ENCODE data around the gene TCTN1. TPM values are rescaled to one million over a fixed set of nuclear protein-coding genes. Genes with fewer than 3 reads are reported as not detected.

Gene TCTN1
- total and polyA plus RNA-seq, 2 of the 8 experiments (the other 6 are each of a cell fraction or from before 2014, with no cell fraction given) = 14.7 to 16.4 TPM

- no peak for TF ChIP-seq HDAC2 (IDR thresholded peaks at IDR 0.05; ENCODE audit: borderline replicate concordance in 1 of 2, low read depth in 2 of 2, low read length in 2 of 2)
- POLR2A ChIA-PET (ENCODE audit: partially characterized antibody) = interaction anchor here (0.6 to 0.8 kb wide), 2 partner anchors 9 to 1119 kb away, joined by 3 to 4 read pairs; no protein-coding TSS in a partner anchor
These were observed 79.8 kb downstream of the TCTN1 start for GRCh38 chr12:110693731-110694130.

More at GRCh38 chr12:110693731-110694130, 79.8 kb downstream of the TCTN1 start:
- no peak overlapping the region for H3K4me2 ChIP-seq (ENCODE audit: insufficient read depth in 1 of 2, low read depth in 2 of 2, low read length in 2 of 2)
- no peak overlapping the region for H3K14ac ChIP-seq (ENCODE audit: insufficient read length)
- no peak overlapping the region for H3K56ac ChIP-seq (replicated peaks; ENCODE audit: insufficient read length, low read depth, low read length)
- no peak overlapping the region for H4K91ac ChIP-seq (replicated peaks; ENCODE audit: insufficient read length, low read length)
- no peaks in the 10 kb centered on the region for H4K20me1 ChIP-seq (replicated peaks in 1 of 2; ENCODE audit: control insufficient read depth in 1 of 2, insufficient read depth in 2 of 2, low read length in 2 of 2)
- H3K36me3 ChIP-seq (ENCODE audit: control insufficient read depth in 2 of 4, insufficient read depth in 4 of 4, low read length in 3 of 4) = no peaks in the 10 kb centered on the region
- no peak overlapping the region for H2BK5ac ChIP-seq (ENCODE audit: low read depth, low read length)
- no peak overlapping the region for H3K27ac ChIP-seq (ENCODE audit: low read depth, low read length)
- CTCF ChIA-PET (ENCODE audit: partially characterized antibody) = interaction anchor here (0.6 to 1.3 kb wide), 2 partner anchors 37 to 142 kb away, joined by 4 read pairs; no protein-coding TSS in a partner anchor
- no peak for DNase-seq (ENCODE audit: low read depth in 1 of 2, low spot score in 2 of 2)
- H2AK5ac ChIP-seq (ENCODE audit: low read depth, low read length) = no peak overlapping the region
- 91% methylated on average over 7 of the region's 7 CpGs; no CpG with 5 or more reads in 1 of the 2 experiments for WGBS, 2 experiments (ENCODE audit: extremely low coverage in 1 of 2, insufficient coverage in 1 of 2, insufficient read length in 1 of 2, insufficient replicate concordance in 2 of 2, low coverage in 1 of 2, low lambda C conversion rate in 2 of 2, missing lambda C conversion rate in 1 of 2)
- no peaks in the 10 kb centered on the region for H3K9me3 ChIP-seq (ENCODE audit: insufficient read depth in 2 of 2, low read depth in 1 of 2, low read length in 1 of 2)
- H3K4me1 ChIP-seq (replicated peaks in 1 of 4; ENCODE audit: control insufficient read depth in 3 of 4, insufficient read depth in 4 of 4, low read length in 3 of 4) = peaks cover 4 to 13% (median 7%) of the 10 kb centered on the region in 4 experiments
- no peaks in the 10 kb centered on the region for H3K79me1 ChIP-seq (ENCODE audit: low read depth, low read length)
- H4K8ac ChIP-seq (ENCODE audit: extremely low read depth, insufficient read depth, low read length) = no peak overlapping the region
- FAIRE-seq = no peak
- H4K5ac ChIP-seq (ENCODE audit: insufficient read length, low read depth, low read length) = no peak overlapping the region
- H2BK120ac ChIP-seq (replicated peaks; ENCODE audit: low read depth, low read length) = no peak overlapping the region
- H2AFZ ChIP-seq (ENCODE audit: low read length) = no peak overlapping the region
- no peak overlapping the region for H3K4ac ChIP-seq (replicated peaks; ENCODE audit: insufficient read length, low read depth, low read length)
- H2BK15ac ChIP-seq (ENCODE audit: low read length) = no peak overlapping the region
- H2BK20ac ChIP-seq (ENCODE audit: low read length) = no peak overlapping the region
- H2BK12ac ChIP-seq (ENCODE audit: low read depth, low read length) = no peak overlapping the region
- H3K23ac ChIP-seq (ENCODE audit: insufficient read length) = no peak overlapping the region
- no peak overlapping the region for H3K18ac ChIP-seq (ENCODE audit: extremely low read depth, low read length)
- no peak overlapping the region for H3K9ac ChIP-seq (replicated peaks in 1 of 4; ENCODE audit: extremely low read depth in 1 of 4, low read depth in 3 of 4, low read length in 3 of 4)
- no peak overlapping the region for H3K4me3 ChIP-seq (ENCODE audit: extremely low read depth in 1 of 4, insufficient read depth in 2 of 4, low read depth in 3 of 4, low read length in 4 of 4)
- H3K27me3 ChIP-seq (replicated peaks in 1 of 4; ENCODE audit: control insufficient read depth in 3 of 4, extremely low read depth in 1 of 4, insufficient read depth in 3 of 4, low read length in 3 of 4) = no peaks in the 10 kb centered on the region; a peak in 1 of 7 replicates
- H3K79me2 ChIP-seq (ENCODE audit: control insufficient read depth in 1 of 2, insufficient read depth in 2 of 2, low read length in 2 of 2) = no peaks in the 10 kb centered on the region
- peaks cover 3% of the 10 kb centered on the region; the same call in 1 of the 2 replicates for H3K23me2 ChIP-seq (ENCODE audit: low read depth, low read length)

Data from H1 (cell line).